GM19025 (cell line): Measurements from ENCODE around the gene TAF3.

Experiments
- ATAC-seq: cut with Tn5 transposase; IDR thresholded peaks from one replicate; pipeline ENCODE4 v1.9.1; 2021; ENCODE audit warnings: mild to moderate bottlenecking, low read depth, moderate library complexity; ENCODE audit not compliant: unreplicated experiment

The TAF3 gene

DNA sequence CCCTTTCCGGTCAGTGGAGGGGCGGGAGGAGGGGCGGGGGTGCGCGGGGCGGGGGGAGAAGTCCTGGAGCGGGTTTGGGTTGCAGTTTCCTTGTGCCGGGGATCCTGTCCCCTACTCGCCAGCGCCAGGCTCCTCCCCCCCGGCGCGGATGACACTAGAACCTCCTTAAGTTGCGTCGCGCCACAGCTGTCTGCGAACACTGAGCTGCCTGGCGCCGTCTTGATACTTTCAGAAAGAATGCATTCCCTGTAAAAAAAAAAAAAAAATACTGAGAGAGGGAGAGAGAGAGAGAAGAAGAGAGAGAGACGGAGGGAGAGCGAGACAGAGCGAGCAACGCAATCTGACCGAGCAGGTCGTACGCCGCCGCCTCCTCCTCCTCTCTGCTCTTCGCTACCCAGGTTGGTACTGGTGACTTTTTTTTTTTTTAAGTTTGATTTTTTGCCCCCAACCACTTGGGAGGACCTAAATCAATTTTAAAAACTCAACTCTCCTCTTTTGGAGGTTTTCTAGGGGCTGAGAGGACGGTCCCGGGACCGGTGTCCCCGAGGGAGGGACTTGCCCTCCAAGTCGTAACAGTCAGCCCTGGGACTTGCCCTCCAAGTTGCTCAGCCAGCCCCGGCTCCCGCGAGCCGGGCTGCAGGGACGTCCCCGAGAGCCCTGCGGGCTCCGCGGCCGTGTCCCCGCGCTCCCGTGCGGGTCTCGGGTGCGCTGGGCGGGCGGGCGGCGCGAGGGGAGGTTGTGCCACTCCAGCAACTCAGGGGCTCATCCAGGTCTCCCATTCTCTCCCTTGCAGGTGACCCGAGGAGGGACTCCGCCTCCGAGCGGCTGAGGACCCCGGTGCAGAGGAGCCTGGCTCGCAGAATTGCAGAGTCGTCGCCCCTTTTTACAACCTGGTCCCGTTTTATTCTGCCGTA is 236.4 kb downstream of the TAF3 start, which contains the start of gene GATA3:
TSS of gene GATA3 (plus strand) at position 195 of the 914 bp plus-strand sequence. CDS start 968 bp downstream, outside the sequence.
- ATAC-seq, result peak; percentile 27

DNA sequence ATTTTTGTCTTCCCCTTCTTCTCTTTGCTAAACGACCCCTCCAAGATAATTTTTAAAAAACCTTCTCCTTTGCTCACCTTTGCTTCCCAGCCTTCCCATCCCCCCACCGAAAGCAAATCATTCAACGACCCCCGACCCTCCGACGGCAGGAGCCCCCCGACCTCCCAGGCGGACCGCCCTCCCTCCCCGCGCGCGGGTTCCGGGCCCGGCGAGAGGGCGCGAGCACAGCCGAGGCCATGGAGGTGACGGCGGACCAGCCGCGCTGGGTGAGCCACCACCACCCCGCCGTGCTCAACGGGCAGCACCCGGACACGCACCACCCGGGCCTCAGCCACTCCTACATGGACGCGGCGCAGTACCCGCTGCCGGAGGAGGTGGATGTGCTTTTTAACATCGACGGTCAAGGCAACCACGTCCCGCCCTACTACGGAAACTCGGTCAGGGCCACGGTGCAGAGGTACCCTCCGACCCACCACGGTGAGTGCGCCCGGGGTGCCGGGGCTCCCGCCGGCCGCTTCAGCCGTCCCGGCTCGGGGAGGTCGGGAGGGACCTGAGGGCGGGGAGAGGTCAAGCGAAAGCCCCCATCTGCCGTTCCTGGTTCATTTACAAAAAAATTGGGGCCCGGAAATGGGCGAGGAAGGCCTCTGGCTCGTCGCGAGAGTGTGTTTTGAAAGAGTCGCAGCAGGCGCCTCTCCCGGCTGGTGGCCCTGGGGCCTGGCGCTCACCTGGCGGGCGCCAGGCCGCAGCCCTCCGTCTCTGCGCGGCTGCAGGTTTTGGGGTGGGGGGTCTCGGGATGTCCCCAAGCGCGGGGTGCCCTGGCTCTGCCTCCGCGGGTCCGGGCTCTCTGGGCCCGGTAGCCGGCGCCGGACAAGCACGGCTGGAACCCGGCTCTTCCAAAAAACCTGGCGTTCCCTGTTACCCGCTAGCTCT is 237.4 kb downstream of the TAF3 start:
- ATAC-seq, result no peak

DNA sequence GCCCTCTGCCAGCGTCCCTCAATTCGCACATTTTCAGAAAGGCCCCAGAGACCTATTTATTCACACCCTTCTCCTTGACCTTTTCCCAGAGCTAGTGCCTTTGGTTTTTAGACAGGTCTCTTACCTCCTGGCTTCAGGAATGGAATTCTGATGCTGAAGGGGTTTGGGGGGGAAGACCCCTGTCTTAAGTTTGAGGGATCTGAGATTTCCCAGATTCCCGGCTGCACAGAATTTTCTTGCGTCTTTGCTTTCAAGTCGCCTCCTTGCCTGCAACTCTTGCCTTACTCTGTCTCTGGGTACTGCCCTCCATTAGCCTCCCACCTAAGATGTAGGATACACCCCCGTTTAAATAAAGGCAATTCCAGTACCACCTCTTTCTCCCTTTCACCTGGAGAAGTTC is 238.1 kb downstream of the TAF3 start:
- no peak for ATAC-seq

DNA sequence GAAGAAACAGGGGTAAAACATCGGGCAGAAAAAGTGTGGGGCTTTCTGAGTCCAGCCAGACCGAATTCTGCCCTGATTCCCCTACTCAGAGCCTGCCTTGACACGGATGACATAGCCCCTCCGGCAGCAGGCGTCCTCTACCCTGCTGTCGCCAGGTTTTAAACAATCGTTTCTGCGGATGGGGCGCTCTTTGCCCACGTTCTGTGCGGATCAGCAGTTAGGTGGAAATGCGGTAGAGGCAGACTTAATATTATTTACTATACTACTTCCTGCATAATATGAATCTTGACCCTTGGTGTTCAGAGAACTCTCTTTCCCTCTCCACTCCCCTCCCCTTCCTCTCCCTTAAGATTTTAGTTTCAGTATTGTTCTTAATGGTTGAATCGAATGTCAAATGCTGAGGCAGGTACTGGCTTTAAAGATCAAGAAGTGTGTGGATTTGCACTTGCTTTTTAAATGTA is 238.6 kb downstream of the TAF3 start:
- ATAC-seq, result no peak

DNA sequence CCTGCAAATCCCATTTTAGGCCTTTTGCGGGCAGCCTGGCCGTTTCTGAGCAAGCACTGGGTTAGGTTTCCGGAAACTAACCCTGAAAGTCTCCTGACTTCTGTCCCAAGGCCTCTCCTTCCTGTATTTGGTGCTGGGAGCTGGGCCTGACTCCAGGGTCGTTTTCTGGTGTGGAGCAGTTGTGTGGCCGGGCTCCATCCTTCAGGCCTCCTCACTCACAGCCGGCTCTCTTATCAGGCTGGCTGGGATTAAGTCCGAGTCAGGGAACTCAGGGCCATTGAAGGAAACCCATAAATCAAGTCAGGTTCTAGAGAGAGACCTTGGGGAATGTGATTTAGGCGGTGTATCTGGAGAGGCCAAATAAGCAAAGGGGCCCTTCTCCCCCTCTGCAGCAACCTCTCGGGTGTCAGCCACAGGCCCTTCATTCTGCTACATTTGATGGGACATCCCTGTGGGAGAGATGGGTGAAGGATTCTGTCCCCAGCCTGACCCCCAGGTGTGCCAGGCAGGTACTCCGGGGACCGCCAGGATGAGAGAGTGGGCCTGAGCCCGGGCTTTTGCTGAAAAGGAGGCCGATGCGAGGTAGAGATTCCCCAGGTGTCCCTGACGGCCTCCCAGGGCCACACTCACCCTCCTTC is 239.4 kb downstream of the TAF3 start:
- ATAC-seq, result no peak

DNA sequence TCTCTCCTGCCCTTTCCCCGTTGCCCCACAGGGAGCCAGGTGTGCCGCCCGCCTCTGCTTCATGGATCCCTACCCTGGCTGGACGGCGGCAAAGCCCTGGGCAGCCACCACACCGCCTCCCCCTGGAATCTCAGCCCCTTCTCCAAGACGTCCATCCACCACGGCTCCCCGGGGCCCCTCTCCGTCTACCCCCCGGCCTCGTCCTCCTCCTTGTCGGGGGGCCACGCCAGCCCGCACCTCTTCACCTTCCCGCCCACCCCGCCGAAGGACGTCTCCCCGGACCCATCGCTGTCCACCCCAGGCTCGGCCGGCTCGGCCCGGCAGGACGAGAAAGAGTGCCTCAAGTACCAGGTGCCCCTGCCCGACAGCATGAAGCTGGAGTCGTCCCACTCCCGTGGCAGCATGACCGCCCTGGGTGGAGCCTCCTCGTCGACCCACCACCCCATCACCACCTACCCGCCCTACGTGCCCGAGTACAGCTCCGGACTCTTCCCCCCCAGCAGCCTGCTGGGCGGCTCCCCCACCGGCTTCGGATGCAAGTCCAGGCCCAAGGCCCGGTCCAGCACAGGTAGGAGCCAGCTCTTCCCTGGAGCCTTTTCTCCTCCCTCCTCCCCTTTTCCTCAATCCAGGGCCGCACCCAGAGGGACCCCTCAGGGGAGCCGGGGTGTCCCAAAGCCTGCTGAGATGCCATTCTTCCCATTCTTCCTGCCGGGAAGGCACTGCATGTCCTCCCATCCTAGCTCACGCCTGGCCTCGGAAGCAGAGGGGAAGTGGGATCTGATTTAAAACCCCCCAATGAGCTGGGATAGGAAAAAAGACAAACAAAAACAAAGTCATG is 240.2 kb downstream of the TAF3 start:
- ATAC-seq, result no peak

DNA sequence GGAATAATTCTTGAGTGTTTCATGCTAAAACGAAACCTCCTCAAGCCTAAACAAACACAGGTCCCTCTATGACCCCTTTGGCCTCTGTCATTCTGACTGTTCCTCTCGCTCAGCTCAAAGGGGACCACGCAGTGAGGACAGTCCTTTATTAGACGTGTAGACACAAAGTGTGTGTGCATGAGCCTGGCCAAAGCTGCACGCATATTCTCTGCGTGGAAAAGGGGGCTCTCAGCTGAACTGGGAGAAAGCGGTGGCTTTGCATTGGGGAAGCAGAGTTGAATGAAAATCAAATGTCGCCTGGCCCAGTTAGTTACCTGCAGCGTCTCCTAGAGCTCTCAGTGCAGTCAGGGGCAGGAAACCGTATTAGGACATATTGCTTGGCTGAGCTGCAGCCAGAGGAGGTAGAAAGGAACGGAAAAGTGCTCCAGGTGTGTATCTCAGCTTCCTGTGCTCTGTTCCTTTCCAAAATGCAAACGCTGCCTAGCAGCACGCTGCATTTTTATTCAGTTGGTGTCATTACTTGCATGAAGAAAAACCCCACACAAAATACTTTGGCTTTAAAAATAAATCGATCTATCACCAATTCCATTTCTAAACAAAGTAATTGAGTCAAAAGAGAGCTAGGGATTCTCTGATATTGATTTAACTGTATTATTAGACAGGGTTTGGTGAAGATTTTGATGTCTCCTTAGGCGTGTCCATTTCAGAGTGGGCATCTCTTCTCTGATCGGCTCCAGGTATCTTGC is 241.1 kb downstream of the TAF3 start:
- no peak for ATAC-seq

DNA sequence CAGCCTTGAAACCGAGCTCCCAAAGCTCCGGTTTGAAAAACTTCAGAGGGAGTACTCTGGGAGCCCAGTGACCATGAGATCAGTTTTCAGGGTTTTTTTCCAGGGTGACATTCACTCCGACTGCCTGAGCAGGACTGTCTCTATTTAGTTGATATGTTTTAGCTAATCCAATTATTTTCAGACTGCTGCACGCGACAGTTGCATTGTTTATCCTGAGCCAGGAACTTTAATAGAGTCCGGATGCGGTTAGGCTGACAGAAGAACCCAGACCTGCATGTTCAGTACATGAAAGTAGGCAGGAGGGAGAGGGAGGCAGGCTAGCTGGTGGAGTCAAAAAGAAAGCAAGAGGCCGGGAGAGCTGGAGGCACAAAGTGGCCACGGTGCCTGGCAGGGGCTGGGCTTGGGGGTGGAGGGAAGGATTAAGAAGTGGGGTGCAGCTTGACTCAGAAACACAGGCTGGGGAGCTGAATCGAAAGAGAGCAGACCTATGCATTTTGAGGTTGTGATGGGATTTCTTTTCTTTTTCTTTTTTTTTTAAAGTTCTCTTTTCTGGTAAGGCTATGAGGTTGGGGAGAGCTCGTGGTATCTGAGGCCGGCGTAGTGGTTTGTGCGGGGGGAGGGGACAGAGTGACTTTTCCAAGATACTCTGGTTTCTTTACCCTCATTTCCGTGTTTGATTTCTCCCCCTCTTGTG is 241.9 kb downstream of the TAF3 start:
- peak; percentile 34 for ATAC-seq

DNA sequence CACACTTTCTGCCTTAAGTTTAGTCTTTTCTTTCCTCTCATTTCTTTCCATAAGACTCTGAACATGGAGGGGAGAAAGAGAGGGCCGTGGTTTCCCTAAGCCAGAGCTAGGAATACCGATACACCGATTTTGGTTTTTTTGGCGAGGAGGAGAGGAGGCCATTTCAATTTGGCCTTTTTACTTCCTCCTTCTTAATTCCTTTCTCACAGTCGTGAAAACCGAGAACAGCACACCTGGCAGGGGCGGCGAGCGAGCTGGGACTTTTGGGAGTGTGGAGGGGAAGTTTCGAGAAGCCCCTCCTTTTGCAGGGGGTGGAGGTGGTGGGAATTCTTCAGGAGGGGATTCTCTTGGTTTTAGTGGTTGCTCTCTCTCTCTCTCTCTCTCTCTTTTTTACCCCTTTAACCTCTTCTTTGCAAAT is 242.4 kb downstream of the TAF3 start:
- ATAC-seq, result no peak

DNA sequence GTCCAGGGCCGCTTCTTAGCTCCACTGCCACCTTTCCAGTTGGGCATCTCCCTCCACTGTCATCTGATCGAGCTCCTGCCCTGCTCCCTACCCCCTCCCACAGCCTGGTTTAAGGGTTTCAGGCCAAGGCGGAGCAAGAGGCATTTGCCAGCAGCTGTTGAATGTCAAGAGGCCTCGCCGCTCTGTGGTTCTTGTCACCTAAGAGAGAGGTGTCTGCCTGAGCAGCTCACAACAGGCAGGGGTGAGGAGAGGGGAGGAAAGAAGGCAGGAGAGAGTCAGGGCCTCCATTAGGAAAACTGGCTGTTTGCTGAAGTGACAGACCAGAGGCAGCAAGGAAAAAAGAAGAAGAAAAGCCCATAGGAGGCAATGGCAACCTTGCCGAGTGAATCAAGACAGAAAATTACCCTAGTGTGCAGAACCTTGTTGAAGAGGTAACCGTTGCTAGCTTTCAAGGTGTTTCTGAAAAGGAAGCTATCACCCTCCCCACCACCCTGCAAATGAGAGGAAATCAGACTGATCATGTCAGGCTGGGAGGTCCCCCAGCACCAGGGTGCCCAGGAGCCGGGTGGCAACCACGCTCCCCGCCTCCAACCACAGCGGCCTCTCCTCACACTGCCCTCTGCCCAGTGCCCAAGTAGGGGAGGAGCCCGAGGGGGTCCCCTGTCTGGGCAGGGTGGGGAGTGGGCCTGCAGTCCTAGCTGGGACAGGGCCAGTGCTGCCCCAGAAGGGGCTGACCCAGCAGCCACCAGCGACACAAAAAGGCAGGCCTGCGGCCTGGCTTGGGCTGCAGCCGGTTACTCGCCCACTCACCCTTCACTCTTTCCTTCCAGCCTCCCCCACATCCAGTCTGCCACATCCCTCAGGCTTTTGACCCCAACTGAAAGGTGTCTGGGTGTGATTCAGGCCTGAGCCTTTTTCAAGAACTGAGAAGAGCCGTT is 243.2 kb downstream of the TAF3 start:
- ATAC-seq, result no peak

DNA sequence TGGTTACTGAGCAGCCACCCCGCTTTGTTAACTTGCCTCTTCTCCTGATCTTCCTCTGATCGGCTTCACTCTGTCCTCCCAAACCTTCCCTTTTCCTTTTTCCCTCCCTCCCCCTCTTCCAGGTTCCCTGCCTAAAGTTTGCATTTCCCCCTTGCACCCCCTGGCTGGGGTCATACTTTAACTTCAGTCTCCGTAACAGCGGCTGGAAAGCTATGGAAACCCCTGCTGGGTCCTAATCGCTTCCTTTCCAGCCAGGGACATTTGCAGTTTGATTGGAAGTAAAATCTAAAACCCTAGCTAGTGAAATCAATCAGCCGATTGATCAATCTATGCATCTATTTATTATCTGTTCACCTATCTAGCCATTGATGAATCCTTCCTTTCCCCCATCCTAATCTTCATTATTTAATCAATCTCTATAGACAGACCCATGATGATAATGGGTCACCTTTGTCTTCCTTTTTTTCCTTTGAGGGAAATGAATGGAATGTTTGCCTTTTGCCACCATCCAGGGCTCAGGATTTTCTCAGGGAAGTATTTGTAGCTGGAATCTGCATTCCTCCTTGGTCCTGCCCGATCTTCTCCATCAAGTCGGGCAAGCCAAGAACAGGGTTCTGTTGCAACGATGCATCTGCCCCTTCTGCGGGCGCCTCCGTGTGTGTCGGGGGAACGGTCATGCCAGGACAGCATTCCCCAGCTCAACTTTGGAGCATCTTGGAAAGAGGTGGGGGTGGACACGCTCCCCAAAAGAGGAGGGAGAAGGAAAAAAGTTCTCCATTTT is 245.0 kb downstream of the TAF3 start:
- no peak for ATAC-seq

DNA sequence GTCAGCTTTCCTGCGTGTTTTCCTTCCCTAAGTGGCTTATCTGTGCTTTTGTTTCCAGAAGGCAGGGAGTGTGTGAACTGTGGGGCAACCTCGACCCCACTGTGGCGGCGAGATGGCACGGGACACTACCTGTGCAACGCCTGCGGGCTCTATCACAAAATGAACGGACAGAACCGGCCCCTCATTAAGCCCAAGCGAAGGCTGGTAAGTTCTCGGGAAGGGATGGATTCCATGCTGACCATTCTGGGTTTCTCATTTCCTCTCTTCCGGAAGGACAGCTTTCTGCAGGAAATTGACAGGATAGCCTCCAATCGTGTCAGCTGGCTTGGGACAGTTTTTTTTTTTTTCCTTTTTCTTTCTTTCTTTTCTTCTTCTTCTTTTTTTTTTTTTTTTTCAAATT is 245.6 kb downstream of the TAF3 start:
- ATAC-seq, result no peak

DNA sequence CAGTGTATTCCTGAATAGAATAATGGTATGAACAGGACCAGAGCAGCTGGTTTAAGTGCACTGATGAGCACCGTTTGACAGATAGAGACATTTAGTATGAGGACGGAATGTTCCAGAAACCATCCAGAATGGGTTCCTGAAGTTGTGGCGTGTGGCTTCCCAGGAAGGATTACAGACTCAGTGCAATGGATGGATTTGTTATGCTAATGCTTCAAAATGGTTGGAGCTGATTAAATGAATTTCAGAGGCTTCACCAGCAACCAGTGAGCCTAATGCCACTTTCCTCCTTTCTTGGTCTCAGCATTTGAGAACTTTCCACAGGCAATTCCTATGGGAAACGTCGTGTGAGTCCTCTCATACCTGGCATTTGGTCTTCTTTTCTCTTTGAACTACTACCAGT is 246.1 kb downstream of the TAF3 start:
- no peak for ATAC-seq

DNA sequence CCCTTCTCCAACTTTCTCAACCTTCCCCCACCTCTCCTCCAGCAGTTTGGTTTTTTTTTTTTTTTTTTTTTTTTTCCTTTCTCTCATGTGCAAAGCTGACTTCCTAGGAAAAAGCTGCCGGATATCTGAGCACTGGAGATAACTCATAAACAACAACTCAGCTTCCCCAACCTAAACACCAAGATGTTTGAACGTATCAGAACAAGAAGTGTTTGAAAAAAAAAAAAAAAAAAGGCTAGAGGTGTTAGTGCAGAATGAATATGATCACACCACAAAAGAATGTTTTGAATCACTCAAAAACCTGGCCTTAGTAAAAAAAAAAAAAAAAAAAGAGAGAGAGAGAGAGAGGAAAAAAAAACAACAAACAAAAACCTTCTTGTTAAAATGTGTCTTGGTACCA is 247.3 kb downstream of the TAF3 start:
- no peak for ATAC-seq

DNA sequence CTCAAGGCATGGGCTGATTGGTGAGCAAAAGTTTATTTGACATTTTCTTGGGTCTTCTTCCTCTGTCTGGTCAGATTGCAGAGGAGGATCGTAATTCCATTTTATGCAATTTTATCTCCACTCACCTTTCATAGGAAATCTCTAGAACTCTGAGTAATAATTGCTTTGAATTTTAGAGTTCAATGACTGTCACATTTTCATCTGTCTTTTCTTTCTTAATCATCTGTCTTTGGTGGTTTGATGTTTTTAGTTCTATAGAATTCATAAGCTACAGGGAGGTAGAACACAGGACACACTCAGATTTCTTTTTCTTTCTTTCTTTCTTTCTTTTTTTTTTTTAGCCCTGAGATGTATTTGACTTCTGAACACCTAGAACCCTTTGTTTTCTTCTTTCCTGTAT is 247.8 kb downstream of the TAF3 start:
- ATAC-seq, result no peak
